ENCODE measurements around the gene RGS9. TPM values are rescaled to one million over a fixed set of nuclear protein-coding genes. Genes with fewer than 3 reads are reported as not detected.

RGS9 gene
- total RNA-seq, 3 donors from 2014 or later, result 8.7 to 14.6 (median 13.3) TPM

DNA sequence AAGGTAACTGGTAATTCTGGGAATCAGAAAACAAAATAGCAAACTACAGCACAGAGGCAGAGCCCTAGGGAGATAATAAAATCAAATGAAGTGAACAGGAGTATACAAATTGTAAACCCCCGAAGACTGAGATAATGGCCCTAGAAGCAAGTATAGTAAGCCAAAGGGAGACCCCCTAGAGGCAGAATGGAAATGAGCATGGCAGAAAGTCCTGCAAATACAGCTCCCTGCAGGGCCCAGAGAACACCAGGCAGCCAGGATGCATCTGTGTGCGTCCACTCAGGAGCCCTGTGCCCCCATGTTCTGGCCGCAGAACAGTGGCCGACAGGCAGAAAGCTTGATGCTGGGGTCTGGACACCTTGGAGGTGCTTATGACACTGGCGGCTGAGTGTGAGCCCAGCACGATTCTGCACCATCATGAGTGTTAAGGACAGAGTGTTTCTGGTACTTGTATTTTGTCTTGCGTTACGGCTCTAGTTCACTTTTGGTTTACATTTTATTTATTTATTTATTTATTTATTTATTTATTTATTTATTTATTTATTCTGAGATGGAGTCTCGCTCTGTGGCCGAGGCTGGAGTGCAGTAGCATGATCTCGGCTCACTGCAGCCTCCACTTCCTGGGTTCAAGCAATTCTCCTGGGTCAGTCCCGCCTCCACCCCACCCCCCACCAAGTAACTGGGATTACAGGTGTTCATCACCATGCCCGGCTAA lies 48.7 kb downstream of the RGS9 start:
- no peak for DNase-seq
- Histone ChIP-seq H3K36me3 (ENCODE audit: low read depth) (no peaks in the 10 kb centered on the region), H3K9me3 (no peaks in the 10 kb centered on the region), H3K4me1 (ENCODE audit: low read depth) (no peaks in the 10 kb centered on the region), H3K4me3 (no peak overlapping the region)
- intact Hi-C loops (cut with DNase I, micrococcal nuclease), result no loop called here
- TF ChIP-seq, protein P1, sequence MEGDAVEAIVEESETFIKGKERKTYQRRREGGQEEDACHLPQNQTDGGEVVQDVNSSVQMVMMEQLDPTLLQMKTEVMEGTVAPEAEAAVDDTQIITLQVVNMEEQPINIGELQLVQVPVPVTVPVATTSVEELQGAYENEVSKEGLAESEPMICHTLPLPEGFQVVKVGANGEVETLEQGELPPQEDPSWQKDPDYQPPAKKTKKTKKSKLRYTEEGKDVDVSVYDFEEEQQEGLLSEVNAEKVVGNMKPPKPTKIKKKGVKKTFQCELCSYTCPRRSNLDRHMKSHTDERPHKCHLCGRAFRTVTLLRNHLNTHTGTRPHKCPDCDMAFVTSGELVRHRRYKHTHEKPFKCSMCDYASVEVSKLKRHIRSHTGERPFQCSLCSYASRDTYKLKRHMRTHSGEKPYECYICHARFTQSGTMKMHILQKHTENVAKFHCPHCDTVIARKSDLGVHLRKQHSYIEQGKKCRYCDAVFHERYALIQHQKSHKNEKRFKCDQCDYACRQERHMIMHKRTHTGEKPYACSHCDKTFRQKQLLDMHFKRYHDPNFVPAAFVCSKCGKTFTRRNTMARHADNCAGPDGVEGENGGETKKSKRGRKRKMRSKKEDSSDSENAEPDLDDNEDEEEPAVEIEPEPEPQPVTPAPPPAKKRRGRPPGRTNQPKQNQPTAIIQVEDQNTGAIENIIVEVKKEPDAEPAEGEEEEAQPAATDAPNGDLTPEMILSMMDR (IDR thresholded peaks at IDR 0.05), result no peak
- ATAC-seq, result no peak

DNA sequence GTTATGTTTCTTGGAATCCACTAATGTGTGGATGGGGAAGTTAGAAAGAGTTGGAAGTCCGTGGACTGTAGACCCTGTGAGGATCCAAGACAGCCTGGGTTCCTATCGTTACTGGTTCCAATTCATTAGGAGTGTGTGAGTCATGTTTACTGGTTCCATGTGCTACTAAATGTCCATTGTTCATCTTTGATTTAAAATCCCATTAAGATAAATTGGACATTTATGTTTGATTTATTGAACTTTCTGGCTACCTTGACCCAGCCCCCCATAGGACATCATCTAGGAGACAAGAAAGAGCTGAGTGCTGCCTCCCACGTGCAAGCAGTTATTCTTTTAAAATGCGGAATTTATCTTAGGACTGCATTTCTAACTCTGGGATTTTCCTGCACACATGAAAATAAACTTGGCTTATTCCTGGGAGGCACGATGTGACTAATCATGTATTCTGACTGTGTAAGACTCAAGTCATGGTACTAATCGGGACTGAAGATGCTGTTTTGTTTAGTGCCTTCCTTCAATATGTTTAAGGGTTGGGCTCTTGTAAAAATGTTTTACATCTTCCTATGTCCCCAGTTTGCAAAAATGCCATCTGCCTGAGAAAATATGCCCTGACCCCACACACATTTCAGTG lies 53.4 kb downstream of the RGS9 start:
- no peaks in the 10 kb centered on the region for H3K36me3 ChIP-seq (ENCODE audit: low read depth)
- H3K4me3 ChIP-seq, result no peak overlapping the region
- no peaks in the 10 kb centered on the region for H3K4me1 ChIP-seq (ENCODE audit: low read depth)
- ATAC-seq (no peak), DNase-seq (no peak)
- TF ChIP-seq, protein P1 (IDR thresholded peaks at IDR 0.05), result no peak
- intact Hi-C loops (cut with DNase I, micrococcal nuclease), result no loop called here
- H3K9me3 ChIP-seq, result no peaks in the 10 kb centered on the region

DNA sequence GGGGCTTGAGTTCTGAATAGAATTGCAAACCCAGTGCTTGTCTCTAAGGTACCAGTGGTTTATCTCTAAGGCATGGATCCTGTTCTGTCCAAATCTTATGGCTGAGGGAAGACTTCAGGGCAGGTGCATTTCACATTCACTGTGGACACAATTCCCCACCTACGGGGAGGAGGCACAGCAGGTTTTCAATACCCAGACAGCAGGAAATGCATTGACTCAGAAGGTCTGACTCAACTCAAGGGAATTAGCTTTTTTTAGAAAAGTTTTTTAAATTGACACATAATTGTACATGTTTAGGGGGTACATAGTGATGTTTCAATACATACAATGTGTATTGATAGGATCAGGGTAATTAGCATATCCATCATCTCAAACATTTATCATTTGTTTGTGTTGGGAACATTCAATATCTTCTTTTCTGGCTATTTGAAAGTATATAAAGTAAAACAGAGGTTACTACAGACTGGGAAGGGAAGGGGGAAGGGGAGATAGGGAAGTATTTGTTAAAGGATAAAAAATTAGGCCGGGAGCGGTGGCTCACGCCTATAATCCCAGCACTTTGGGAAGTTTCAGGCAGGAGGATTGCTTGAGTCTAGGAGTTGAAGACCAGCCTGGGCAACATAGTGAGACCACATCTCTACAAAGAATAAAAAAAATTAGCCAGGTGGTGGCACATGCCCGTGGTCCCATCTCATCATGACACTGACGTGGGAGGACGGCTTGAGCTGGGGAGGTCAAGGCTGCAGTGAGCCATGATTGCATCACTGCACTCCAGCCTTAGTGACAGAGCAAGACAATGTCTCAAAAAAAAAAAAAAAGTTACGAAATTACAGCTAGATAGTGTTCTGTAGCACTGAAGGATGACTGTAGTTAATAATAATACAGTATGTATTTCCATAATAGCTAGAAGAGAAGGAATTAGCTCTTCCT lies 54.9 kb downstream of the RGS9 start:
- Histone ChIP-seq H3K9me3 (no peaks in the 10 kb centered on the region), H3K4me1 (ENCODE audit: low read depth) (no peaks in the 10 kb centered on the region), H3K36me3 (ENCODE audit: low read depth) (no peaks in the 10 kb centered on the region), H3K4me3 (no peak overlapping the region)
- ATAC-seq (no peak), DNase-seq (no peak)
- intact Hi-C loops (cut with DNase I, micrococcal nuclease), result no loop called here
- TF ChIP-seq, protein P1 (IDR thresholded peaks at IDR 0.05), result no peak

DNA sequence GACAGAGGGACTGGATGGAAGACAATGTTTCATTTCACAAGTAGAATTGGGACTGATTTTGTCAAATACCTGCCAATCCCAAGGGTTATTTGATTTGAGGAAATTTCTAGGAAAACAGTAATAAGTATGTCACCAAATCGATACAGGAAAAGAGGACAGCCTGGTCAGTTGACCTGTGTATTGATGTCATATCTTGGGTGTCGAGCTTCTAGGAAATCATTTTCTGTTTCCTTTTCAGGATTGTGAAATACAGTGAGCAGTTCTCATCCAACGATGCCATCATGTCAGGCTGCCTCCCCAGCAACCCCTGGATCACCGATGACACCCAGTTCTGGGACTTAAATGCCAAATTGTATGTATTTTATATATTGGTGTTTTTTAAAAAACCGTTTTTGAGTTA lies 56.1 kb downstream of the RGS9 start:
- no peak for ATAC-seq
- no peak for DNase-seq
- Histone ChIP-seq H3K4me1 (ENCODE audit: low read depth) (no peaks in the 10 kb centered on the region), H3K36me3 (ENCODE audit: low read depth) (no peaks in the 10 kb centered on the region), H3K9me3 (no peaks in the 10 kb centered on the region), H3K4me3 (no peak overlapping the region)
- TF ChIP-seq, protein P1 (IDR thresholded peaks at IDR 0.05), result no peak
- intact Hi-C loops (cut with DNase I, micrococcal nuclease), result no loop called here

DNA sequence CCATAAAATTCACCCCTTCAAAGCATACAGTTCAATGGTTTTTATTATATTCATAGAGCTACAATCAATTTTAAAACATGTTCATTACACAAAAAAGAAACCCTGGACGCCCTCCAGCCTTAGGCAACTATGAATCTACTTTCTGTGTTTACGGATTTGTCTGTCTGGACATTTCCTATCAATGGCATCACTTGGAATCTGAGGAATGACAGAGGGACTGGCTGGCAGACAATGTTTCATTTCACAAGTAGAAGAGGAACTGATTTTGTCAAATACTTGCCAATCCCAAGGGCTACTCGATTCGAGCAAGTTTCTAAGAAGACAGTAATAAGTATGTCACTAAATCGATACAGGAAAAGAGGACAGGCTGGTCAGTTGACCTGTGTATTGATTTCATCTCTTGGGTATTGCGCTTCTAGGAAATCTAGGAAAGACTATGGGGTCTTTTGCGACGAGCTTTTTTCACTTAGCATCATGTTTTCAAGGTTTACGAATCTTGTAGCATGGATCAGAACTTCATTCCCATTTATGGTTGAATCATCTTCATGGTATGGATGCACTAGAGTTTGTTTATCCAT lies 56.6 kb downstream of the RGS9 start:
- DNase-seq (no peak), ATAC-seq (no peak)
- no peak overlapping the region for H3K4me3 ChIP-seq
- no peaks in the 10 kb centered on the region for H3K36me3 ChIP-seq (ENCODE audit: low read depth)
- H3K4me1 ChIP-seq (ENCODE audit: low read depth), result peaks cover 3% of the 10 kb centered on the region
- intact Hi-C loops (cut with DNase I, micrococcal nuclease), result no loop called here
- TF ChIP-seq, protein P1 (IDR thresholded peaks at IDR 0.05), result no peak
- no peaks in the 10 kb centered on the region for H3K9me3 ChIP-seq
